ENCODE measurements around the gene IL1RAPL1. TPM values are rescaled to one million over a fixed set of nuclear protein-coding genes. Genes with fewer than 3 reads are reported as not detected.

The IL1RAPL1 gene
- total and polyA plus RNA-seq, 4 experiments from 2014 or later: not detected

DNA sequence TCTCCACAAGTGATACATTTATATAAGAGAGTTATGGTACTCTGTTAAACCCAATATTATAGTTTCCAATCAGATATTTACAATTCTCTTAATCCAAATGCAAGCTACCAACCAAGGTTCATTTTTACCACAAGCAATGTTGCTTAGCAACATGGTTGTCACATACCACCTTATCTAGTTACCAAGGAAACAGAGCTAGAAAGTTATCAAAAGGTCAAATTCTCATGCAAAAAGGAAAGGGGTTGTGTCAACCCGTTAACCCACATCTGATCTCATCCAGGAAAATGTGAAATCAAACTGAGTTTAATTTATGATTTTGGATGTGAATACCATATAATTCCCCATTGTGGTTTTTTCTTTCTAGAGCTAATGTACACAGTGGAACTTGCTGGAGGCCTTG is 1354.0 kb downstream of the IL1RAPL1 start:
- Mint-ChIP-seq H3K4me1 (no peaks in the 10 kb centered on the region), H3K9me3 (peaks cover 0 to 2% (median 0%) of the 10 kb centered on the region in 8 donors), H3K27me3 (no peaks in the 10 kb centered on the region), H3K27ac (no peak overlapping the region), H3K36me3 (no peaks in the 10 kb centered on the region), H3K4me3 (no peak overlapping the region)
- no peak overlapping the region for H3K4me3 ChIP-seq (ENCODE audit: low read length in 2 of 2)
- ChIA-PET CTCF (ENCODE audit: partially characterized antibody) (no interaction called here), POLR2A (ENCODE audit: partially characterized antibody) (no interaction called here)
- H3K27ac ChIP-seq (ENCODE audit: low read depth, low read length): no peak overlapping the region
- DNase-seq: no peak
- H3K9me3 ChIP-seq (ENCODE audit: control insufficient read depth in 1 of 2, low read length in 2 of 2): no peaks in the 10 kb centered on the region
- no peaks in the 10 kb centered on the region for H3K36me3 ChIP-seq (ENCODE audit: insufficient read depth, low read length)
- intact Hi-C loops (cut with micrococcal nuclease): no loop called here
- no peaks in the 10 kb centered on the region for H3K27me3 ChIP-seq (ENCODE audit: insufficient read depth, low read length)
- no peaks in the 10 kb centered on the region for H3K4me1 ChIP-seq (ENCODE audit: insufficient read depth, low read length)

DNA sequence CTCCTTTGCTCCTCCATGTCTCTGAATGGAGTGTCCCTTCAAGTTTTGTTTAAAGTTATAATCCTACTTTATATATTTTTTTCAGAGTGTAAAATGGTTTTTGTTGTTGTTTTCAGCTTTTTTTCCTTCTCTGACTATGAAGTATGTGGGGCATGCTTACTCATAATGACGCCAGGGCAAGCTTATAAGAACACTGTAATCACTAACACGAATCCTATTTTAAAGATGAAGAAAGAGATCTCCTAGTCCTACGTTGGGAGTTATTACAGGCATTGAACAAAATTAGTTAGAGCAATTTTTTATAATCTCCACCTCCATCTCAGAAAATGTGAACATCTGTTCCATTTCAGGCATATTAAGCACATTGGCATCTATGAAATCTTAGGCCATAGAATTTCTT is 1360.0 kb downstream of the IL1RAPL1 start:
- H3K4me3 Mint-ChIP-seq: no peak overlapping the region
- CTCF ChIA-PET (ENCODE audit: partially characterized antibody): no interaction called here
- POLR2A ChIA-PET (ENCODE audit: partially characterized antibody): no interaction called here
- intact Hi-C loops (cut with micrococcal nuclease): no loop called here
- Histone ChIP-seq H3K4me1 (ENCODE audit: insufficient read depth, low read length) (no peaks in the 10 kb centered on the region), H3K36me3 (ENCODE audit: insufficient read depth, low read length) (no peaks in the 10 kb centered on the region), H3K27ac (ENCODE audit: low read depth, low read length) (no peak overlapping the region), H3K9me3 (ENCODE audit: control insufficient read depth in 1 of 2, low read length in 2 of 2) (no peaks in the 10 kb centered on the region), H3K27me3 (ENCODE audit: insufficient read depth, low read length) (no peaks in the 10 kb centered on the region), H3K4me3 (ENCODE audit: low read length in 2 of 2) (no peak overlapping the region)
- H3K9me3 Mint-ChIP-seq: peaks cover 0 to 6% (median 0%) of the 10 kb centered on the region in 8 donors
- H3K4me1 Mint-ChIP-seq: no peaks in the 10 kb centered on the region
- no peaks in the 10 kb centered on the region for H3K27me3 Mint-ChIP-seq
- no peak overlapping the region for H3K27ac Mint-ChIP-seq
- no peak for DNase-seq
- no peaks in the 10 kb centered on the region for H3K36me3 Mint-ChIP-seq

DNA sequence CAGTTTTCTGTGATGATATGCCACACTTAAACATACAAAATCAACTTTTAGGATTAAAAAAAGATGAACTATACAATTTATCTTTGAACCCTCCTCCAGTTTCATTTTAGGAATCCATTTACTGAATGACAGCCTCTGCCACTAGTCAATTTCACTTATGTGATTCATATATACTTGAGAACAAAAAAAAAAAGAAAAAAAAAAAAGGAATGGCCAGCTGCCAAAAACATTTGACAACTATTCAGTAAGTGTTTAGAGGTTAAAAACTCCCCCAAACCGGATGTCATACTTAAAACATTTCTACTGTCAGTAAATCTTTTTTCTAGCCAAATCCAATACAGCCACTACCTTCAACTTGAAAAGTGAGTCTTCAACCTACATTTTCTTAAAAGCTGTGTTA is 1361.4 kb downstream of the IL1RAPL1 start:
- Mint-ChIP-seq H3K36me3 (no peaks in the 10 kb centered on the region), H3K27me3 (no peaks in the 10 kb centered on the region), H3K27ac (no peak overlapping the region), H3K4me1 (no peaks in the 10 kb centered on the region), H3K9me3 (peaks cover 0 to 6% (median 0%) of the 10 kb centered on the region in 8 donors), H3K4me3 (no peak overlapping the region)
- no peak overlapping the region for H3K4me3 ChIP-seq (ENCODE audit: low read length in 2 of 2)
- no peaks in the 10 kb centered on the region for H3K9me3 ChIP-seq (ENCODE audit: control insufficient read depth in 1 of 2, low read length in 2 of 2)
- no peak for DNase-seq
- H3K36me3 ChIP-seq (ENCODE audit: insufficient read depth, low read length): no peaks in the 10 kb centered on the region
- ChIA-PET CTCF (ENCODE audit: partially characterized antibody) (no interaction called here), POLR2A (ENCODE audit: partially characterized antibody) (no interaction called here)
- H3K27ac ChIP-seq (ENCODE audit: low read depth, low read length): no peak overlapping the region
- no peaks in the 10 kb centered on the region for H3K4me1 ChIP-seq (ENCODE audit: insufficient read depth, low read length)
- no peaks in the 10 kb centered on the region for H3K27me3 ChIP-seq (ENCODE audit: insufficient read depth, low read length)
- intact Hi-C loops (cut with micrococcal nuclease): no loop called here

DNA sequence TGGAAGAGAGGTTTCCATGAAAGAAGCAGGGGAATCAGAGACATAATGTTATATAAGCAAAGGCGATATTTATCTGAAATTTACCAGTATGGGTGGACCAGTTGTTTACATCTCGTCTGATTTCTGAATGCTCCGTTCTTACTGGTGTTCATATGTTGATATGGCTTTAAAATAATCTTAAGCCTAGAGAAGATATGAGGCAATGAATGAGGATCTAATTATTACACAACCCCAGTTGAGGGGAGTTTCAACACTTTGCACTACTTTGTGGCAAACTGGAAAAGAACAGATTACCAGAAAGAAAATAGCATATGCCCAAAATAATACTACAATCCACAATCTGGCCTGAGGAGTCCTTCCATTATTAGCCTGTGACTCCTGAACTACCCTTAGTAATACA is 1364.8 kb downstream of the IL1RAPL1 start:
- Mint-ChIP-seq H3K27me3 (no peaks in the 10 kb centered on the region), H3K9me3 (peaks cover 0 to 6% (median 2%) of the 10 kb centered on the region in 8 donors), H3K27ac (no peak overlapping the region), H3K4me3 (no peak overlapping the region), H3K4me1 (no peaks in the 10 kb centered on the region), H3K36me3 (no peaks in the 10 kb centered on the region)
- H3K27ac ChIP-seq (ENCODE audit: low read depth, low read length): no peak overlapping the region
- POLR2A ChIA-PET (ENCODE audit: partially characterized antibody): no interaction called here
- H3K27me3 ChIP-seq (ENCODE audit: insufficient read depth, low read length): no peaks in the 10 kb centered on the region
- H3K4me3 ChIP-seq (ENCODE audit: low read length in 2 of 2): no peak overlapping the region
- DNase-seq: no peak
- H3K4me1 ChIP-seq (ENCODE audit: insufficient read depth, low read length): no peaks in the 10 kb centered on the region
- no peaks in the 10 kb centered on the region for H3K36me3 ChIP-seq (ENCODE audit: insufficient read depth, low read length)
- no peaks in the 10 kb centered on the region for H3K9me3 ChIP-seq (ENCODE audit: control insufficient read depth in 1 of 2, low read length in 2 of 2)
- intact Hi-C loops (cut with micrococcal nuclease): no loop called here
- CTCF ChIA-PET (ENCODE audit: partially characterized antibody): no interaction called here

DNA sequence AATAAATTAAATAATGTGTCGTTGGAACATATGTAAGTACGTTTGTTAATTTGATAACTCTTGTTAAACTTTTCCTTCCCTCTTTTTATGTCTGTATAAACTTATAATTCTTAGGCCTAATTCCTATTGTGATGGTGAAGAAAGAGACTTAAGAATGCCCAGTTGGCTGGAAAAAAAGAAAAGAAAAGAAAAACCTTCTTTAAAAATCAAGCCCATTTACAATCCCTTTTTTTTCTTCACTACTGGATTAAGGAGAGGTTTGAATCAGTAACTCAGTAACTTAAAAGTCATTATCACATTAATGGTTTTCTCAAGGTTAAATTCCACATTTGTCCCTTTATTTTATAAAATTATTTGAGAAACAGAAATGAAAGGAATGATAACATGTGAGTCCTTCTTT is 1374.8 kb downstream of the IL1RAPL1 start:
- H3K27me3 ChIP-seq (ENCODE audit: insufficient read depth, low read length): no peaks in the 10 kb centered on the region
- no peak overlapping the region for H3K4me3 ChIP-seq (ENCODE audit: low read length in 2 of 2)
- no peak overlapping the region for H3K27ac ChIP-seq (ENCODE audit: low read depth, low read length)
- H3K9me3 Mint-ChIP-seq: peaks cover 0 to 3% (median 0%) of the 10 kb centered on the region in 8 donors
- H3K4me3 Mint-ChIP-seq: no peak overlapping the region
- H3K27ac Mint-ChIP-seq: no peak overlapping the region
- ChIA-PET POLR2A (ENCODE audit: partially characterized antibody) (no interaction called here), CTCF (ENCODE audit: partially characterized antibody) (no interaction called here)
- no peak for DNase-seq
- intact Hi-C loops (cut with micrococcal nuclease): no loop called here
- no peaks in the 10 kb centered on the region for H3K4me1 Mint-ChIP-seq
- H3K9me3 ChIP-seq (ENCODE audit: control insufficient read depth in 1 of 2, low read length in 2 of 2): no peaks in the 10 kb centered on the region
- no peaks in the 10 kb centered on the region for H3K4me1 ChIP-seq (ENCODE audit: insufficient read depth, low read length)
- no peaks in the 10 kb centered on the region for H3K27me3 Mint-ChIP-seq
- no peaks in the 10 kb centered on the region for H3K36me3 ChIP-seq (ENCODE audit: insufficient read depth, low read length)
- no peaks in the 10 kb centered on the region for H3K36me3 Mint-ChIP-seq

DNA sequence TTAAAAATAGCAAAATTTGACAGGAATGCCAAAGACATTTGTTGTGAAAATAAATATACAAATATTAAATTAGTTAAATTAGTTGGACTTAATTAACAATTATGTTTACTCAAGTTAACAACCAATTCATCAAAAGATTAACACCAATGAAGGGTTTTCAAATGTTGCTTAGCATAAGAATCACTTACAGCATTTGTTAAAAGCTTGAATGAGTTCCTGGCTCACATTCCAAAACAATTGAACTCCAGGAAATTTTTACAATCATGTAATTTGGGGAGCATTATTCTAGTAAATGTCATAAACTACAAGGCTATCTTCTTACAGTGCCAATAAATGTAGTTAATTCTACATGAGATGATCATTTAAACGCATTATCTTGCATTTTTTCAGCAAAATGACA is 1378.4 kb downstream of the IL1RAPL1 start:
- Mint-ChIP-seq H3K27me3 (no peaks in the 10 kb centered on the region), H3K27ac (no peak overlapping the region)

DNA sequence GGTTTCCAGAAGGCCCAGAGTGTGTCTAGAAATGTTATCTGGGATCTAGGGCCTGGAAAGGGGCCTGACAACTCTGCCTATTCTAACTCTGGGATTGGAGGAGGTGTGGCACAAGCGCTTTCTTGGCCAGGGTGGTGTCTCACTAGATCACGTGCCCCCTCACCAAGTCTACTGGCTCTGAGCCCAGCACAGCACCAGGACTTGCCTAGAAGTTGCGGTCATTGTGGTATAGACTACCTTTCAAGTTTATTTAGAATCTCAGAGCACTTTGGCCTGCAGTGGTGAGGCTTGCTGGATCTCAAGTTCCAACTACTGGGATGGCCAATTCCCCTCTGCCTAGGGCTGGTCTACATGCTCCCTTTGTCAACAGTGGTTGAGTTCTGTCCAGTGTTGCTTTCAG is 1404.8 kb downstream of the IL1RAPL1 start:
- POLR2A ChIA-PET (ENCODE audit: partially characterized antibody): no interaction called here
- Mint-ChIP-seq H3K27me3 (no peaks in the 10 kb centered on the region), H3K36me3 (no peaks in the 10 kb centered on the region)

More for the DNA sequence above, 1378.4 kb downstream of the IL1RAPL1 start:
- H3K9me3 ChIP-seq (ENCODE audit: control insufficient read depth in 1 of 2, low read length in 2 of 2): no peaks in the 10 kb centered on the region
- no peak overlapping the region for H3K4me3 Mint-ChIP-seq
- H3K4me1 ChIP-seq (ENCODE audit: insufficient read depth, low read length): no peaks in the 10 kb centered on the region
- H3K36me3 ChIP-seq (ENCODE audit: insufficient read depth, low read length): no peaks in the 10 kb centered on the region
- ChIA-PET POLR2A (ENCODE audit: partially characterized antibody) (no interaction called here), CTCF (ENCODE audit: partially characterized antibody) (no interaction called here)
- no peaks in the 10 kb centered on the region for H3K27me3 ChIP-seq (ENCODE audit: insufficient read depth, low read length)
- no peak for DNase-seq
- no peak overlapping the region for H3K27ac ChIP-seq (ENCODE audit: low read depth, low read length)
- H3K36me3 Mint-ChIP-seq: no peaks in the 10 kb centered on the region
- H3K4me1 Mint-ChIP-seq: no peaks in the 10 kb centered on the region
- H3K9me3 Mint-ChIP-seq: peaks cover 0 to 3% (median 0%) of the 10 kb centered on the region in 8 donors
- no peak overlapping the region for H3K4me3 ChIP-seq (ENCODE audit: low read length in 2 of 2)
- intact Hi-C loops (cut with micrococcal nuclease): no loop called here

DNA sequence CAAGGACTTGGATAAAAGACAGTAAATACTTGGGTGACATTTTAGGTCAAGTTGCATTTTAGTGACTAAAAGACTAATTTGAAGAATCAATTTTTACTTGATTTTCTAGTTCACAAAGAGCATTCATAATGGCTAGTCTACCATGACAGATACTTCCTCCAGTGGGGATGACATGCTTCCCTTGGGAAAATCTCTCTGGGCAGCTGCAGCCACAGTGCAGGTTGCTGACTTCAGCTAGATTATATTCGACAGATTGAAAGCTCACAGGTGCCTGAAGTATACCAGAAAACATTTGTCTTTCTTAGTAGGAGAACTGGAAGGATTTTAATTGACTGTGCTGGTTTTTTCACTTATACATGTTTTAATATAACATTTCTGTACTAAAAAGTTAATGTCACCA is 1418.6 kb downstream of the IL1RAPL1 start:
- H3K27me3 ChIP-seq (ENCODE audit: insufficient read depth, low read length): no peaks in the 10 kb centered on the region
- no peaks in the 10 kb centered on the region for H3K9me3 ChIP-seq (ENCODE audit: control insufficient read depth in 1 of 2, low read length in 2 of 2)
- H3K4me1 ChIP-seq (ENCODE audit: insufficient read depth, low read length): no peaks in the 10 kb centered on the region
- H3K27me3 Mint-ChIP-seq: no peaks in the 10 kb centered on the region
- no peak for DNase-seq
- intact Hi-C loops (cut with micrococcal nuclease): no loop called here
- H3K27ac ChIP-seq (ENCODE audit: low read depth, low read length): no peak overlapping the region
- H3K36me3 ChIP-seq (ENCODE audit: insufficient read depth, low read length): no peaks in the 10 kb centered on the region
- H3K27ac Mint-ChIP-seq: no peak overlapping the region
- no peaks in the 10 kb centered on the region for H3K36me3 Mint-ChIP-seq
- POLR2A ChIA-PET (ENCODE audit: partially characterized antibody): no interaction called here
- peaks cover 0 to 6% (median 2%) of the 10 kb centered on the region in 8 donors for H3K9me3 Mint-ChIP-seq
- CTCF ChIA-PET (ENCODE audit: partially characterized antibody): no interaction called here
- H3K4me1 Mint-ChIP-seq: no peaks in the 10 kb centered on the region
- H3K4me3 Mint-ChIP-seq: no peak overlapping the region
- no peak overlapping the region for H3K4me3 ChIP-seq (ENCODE audit: low read length in 2 of 2)

More for the DNA sequence above, 1404.8 kb downstream of the IL1RAPL1 start:
- H3K9me3 Mint-ChIP-seq: peaks cover 0 to 15% (median 3%) of the 10 kb centered on the region in 8 donors
- no peaks in the 10 kb centered on the region for H3K36me3 ChIP-seq (ENCODE audit: insufficient read depth, low read length)
- no peak overlapping the region for H3K4me3 ChIP-seq (ENCODE audit: low read length in 2 of 2)
- intact Hi-C loops (cut with micrococcal nuclease): no loop called here
- no peak overlapping the region for H3K4me3 Mint-ChIP-seq
- DNase-seq: no peak
- no peaks in the 10 kb centered on the region for H3K27me3 ChIP-seq (ENCODE audit: insufficient read depth, low read length)
- no peaks in the 10 kb centered on the region for H3K9me3 ChIP-seq (ENCODE audit: control insufficient read depth in 1 of 2, low read length in 2 of 2)
- H3K27ac Mint-ChIP-seq: no peak overlapping the region
- H3K4me1 Mint-ChIP-seq: no peaks in the 10 kb centered on the region
- no peaks in the 10 kb centered on the region for H3K4me1 ChIP-seq (ENCODE audit: insufficient read depth, low read length)
- H3K27ac ChIP-seq (ENCODE audit: low read depth, low read length): no peak overlapping the region
- CTCF ChIA-PET (ENCODE audit: partially characterized antibody): no interaction called here

Data from CD4-positive, alpha-beta memory T cell (primary cell).